Measurements from ENCODE around the gene NSMF. TPM values are rescaled to one million over a fixed set of nuclear protein-coding genes. Genes with fewer than 3 reads are reported as not detected.

NSMF gene
- total RNA-seq, 4 donors from 2014 or later = 50.1 to 58.5 (median 54.2) TPM

DNA sequence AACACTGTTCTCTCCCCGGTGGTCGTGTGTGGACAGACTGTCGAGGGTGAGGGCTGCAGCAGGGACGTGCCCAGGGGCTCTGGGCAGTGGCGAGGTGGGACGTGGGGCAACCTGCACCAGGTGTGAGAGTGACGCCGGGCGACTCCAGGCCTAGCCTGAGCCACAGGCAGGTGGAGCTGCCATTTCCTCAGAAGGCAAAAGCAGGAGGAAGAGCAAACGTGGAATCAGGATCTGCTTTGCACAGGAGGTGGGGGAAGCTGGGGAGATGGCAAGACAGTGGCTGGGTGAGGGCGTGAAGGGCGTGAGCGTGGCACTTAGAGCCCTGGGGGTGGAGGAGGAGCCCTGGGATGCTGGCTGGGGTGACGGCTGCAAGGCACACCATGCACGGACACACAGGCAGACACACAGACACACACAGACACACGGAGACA lies 39.6 kb upstream of the NSMF start:
- Histone ChIP-seq H3K36me3 (peaks cover 0 to 15% of the 10 kb centered on the region in 2 donors), H3K4me1 (no peaks in the 10 kb centered on the region), H3K4me3 (replicated peaks in 1 of 3) (no peak overlapping the region), H3K27me3 (no peaks in the 10 kb centered on the region), H3K27ac (no peak overlapping the region), H3K9me3 (no peaks in the 10 kb centered on the region)
- WGBS, 2 donors = 92 to 96% methylated on average over 15 of the region's 16 CpGs
- DNase-seq = no peak
- TF ChIP-seq POLR2A (IDR thresholded peaks at IDR 0.05) = no peak
- TF ChIP-seq, protein P1, sequence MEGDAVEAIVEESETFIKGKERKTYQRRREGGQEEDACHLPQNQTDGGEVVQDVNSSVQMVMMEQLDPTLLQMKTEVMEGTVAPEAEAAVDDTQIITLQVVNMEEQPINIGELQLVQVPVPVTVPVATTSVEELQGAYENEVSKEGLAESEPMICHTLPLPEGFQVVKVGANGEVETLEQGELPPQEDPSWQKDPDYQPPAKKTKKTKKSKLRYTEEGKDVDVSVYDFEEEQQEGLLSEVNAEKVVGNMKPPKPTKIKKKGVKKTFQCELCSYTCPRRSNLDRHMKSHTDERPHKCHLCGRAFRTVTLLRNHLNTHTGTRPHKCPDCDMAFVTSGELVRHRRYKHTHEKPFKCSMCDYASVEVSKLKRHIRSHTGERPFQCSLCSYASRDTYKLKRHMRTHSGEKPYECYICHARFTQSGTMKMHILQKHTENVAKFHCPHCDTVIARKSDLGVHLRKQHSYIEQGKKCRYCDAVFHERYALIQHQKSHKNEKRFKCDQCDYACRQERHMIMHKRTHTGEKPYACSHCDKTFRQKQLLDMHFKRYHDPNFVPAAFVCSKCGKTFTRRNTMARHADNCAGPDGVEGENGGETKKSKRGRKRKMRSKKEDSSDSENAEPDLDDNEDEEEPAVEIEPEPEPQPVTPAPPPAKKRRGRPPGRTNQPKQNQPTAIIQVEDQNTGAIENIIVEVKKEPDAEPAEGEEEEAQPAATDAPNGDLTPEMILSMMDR (IDR thresholded peaks at IDR 0.05) = no peak
- intact Hi-C loops (cut with DNase I) = no loop called here

DNA sequence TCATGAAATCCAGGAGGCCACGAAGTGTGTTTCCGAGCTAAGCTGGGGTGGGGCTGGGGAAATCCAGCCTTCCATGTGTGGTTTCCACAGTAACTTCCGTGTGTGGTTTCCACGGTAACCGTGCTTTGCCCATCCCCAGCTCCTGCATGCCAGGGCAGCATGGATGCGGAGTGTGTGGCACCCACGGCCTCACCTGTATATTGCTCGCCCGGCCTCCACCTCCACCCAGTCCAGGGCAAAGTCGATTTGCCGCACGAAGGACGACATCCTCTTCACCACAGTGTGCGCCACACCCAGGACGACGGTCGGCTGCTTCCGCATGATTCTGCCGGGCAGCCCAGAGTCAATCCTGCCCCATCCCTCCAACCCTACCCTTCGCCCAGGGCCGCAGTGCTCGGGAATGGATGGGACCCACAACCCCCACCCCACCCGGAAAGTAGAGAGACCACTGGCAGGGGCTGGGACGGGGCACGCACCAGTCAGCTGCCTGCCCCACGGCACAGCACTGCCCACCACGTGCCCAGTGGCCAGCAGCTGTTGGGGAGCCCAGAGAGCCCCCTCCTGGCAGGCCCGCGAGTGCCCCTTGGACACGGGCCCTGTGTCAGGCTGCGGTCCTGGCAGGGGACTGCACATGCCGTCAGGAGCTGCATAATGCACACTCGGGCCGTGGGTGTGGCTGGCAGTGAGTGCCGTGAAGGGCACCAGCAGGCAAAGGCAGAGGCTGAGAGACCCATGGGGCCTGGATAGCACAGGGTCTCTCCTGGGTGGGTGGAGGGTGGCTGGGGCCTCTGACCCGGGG lies 39.0 kb upstream of the NSMF start:
- TF ChIP-seq, protein P1 (IDR thresholded peaks at IDR 0.05) = no peak
- TF ChIP-seq POLR2A (IDR thresholded peaks at IDR 0.05) = no peak
- no peaks in the 10 kb centered on the region for H3K4me1 ChIP-seq
- H3K36me3 ChIP-seq = peaks cover 0 to 15% of the 10 kb centered on the region in 2 donors
- no peaks in the 10 kb centered on the region for H3K27me3 ChIP-seq
- no peak overlapping the region for H3K27ac ChIP-seq
- no peak for DNase-seq
- no peak overlapping the region for H3K4me3 ChIP-seq (replicated peaks in 1 of 3)
- no peaks in the 10 kb centered on the region for H3K9me3 ChIP-seq
- intact Hi-C loops (cut with DNase I) = no loop called here
- WGBS, 2 donors = 91 to 92% methylated on average over 23 to 25 of the region's 36 CpGs

DNA sequence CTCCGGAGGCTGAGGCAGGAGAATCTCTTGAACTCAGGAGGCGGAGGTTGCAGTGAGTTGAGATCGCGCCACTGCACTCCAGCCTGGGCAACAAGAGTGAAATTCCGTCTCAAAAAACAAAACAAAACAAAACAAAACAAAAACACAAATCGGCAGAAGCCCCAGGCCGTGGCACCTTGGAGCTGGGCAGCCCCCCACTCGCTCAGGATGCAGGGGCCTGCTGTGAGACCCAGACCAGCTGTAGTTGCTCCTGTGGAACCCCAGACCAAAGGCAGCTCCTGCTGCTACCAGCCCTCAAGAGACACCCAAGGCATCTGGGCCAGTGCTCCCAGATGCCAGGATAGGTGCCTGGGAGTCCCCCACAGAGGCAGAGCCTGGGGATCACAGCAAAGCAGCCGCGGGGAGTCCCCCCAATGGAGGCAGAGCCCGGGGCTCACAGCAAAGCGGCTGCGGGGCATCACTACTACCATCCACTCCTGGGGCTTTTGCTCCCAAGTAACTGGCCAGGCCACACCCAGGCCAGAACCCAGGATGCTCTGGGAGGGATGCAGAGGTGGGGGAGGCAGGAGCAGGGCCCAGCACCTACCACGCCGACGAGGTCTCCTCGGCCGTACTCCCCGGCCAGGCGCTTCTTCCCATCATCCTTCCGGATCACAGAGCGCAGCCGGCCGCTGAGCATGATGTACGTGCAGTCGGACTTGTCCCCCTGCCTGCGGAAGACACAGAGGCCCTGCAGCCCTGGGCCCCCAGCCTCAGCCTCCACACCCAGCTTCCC lies 37.7 kb upstream of the NSMF start:
- no peaks in the 10 kb centered on the region for H3K9me3 ChIP-seq
- 95% methylated on average over 20 of the region's 27 CpGs for WGBS, 2 donors
- no peak for DNase-seq
- H3K4me1 ChIP-seq = no peaks in the 10 kb centered on the region
- H3K4me3 ChIP-seq (replicated peaks in 1 of 3) = no peak overlapping the region
- no peaks in the 10 kb centered on the region for H3K27me3 ChIP-seq
- peaks cover 0 to 15% of the 10 kb centered on the region in 2 donors for H3K36me3 ChIP-seq
- TF ChIP-seq, protein P1 (IDR thresholded peaks at IDR 0.05) = no peak
- no peak for TF ChIP-seq POLR2A (IDR thresholded peaks at IDR 0.05)
- H3K27ac ChIP-seq = no peak overlapping the region
- intact Hi-C loops (cut with DNase I) = no loop called here

DNA sequence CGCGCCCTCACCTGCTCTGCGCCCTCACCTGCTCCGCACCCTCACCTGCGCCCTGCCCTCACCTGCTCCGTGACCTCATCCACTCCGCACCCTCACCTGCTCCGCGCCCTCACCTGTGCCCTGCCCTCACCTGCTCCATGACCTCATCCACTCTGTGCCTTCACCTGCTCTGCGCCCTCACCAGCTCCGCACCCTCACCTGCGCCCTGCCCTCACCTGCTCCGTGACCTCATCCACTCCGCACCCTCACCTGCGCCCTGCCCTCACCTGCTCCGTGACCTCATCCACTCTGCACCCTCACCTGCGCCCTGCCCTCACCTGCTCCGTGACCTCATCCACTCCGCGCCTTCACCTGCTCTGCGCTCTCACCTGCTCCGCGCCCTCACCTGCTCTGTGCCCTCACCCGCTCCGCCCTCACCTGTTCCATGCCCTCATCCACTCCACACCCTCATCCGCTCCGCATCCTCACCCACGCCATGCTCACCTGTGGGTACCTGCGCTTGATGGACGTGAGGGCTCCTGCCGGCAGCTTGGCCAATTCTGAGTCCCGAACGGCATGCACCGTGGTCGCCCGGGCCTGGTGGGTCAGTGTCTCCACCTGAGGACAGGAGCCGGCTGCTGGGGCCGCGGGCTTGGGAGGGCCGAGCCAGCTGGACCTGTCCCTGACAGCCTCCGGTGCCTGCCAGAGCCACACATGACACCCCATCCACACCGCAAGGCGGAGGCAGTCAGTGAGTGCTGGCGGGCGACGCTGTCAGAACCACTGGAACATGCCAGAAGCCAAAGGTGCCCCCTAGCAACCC lies 35.6 kb upstream of the NSMF start:
- TF ChIP-seq, protein P1 (IDR thresholded peaks at IDR 0.05) = no peak
- TF ChIP-seq POLR2A (IDR thresholded peaks at IDR 0.05) = no peak
- Histone ChIP-seq H3K9me3 (no peaks in the 10 kb centered on the region), H3K27me3 (no peaks in the 10 kb centered on the region), H3K4me3 (replicated peaks in 1 of 3) (no peak overlapping the region), H3K27ac (no peak overlapping the region), H3K36me3 (peaks cover 0 to 7% of the 10 kb centered on the region in 2 donors), H3K4me1 (no peaks in the 10 kb centered on the region)
- WGBS, 2 donors = 96 to 97% methylated on average over 43 to 46 of the region's 46 CpGs
- DNase-seq = no peak
- intact Hi-C loops (cut with DNase I) = no loop called here

All from thyroid gland (tissue), 4 donors.